CD4-positive, alpha-beta T cell treated with Interleukin-6 for 4 hours (primary cell): ENCODE data around the gene KCNMB4.
"Not testable (repeated sequence)": the region's sequence is repeated elsewhere in the genome, so short reads cannot be mapped to it uniquely, and the experiment has no call there.

ENCODE experiments used
- DNase-seq: peaks from one replicate; pipeline ENCODE4 v3.0.0-alpha.2; 2020; ENCODE audit warnings: mixed read lengths

KCNMB4 gene

GRCh38 chr12:70379846-70380245 is 13.8 kb downstream of the KCNMB4 start:
- DNase-seq, result no peak

GRCh38 chr12:70383484-70383883 is 17.4 kb downstream of the KCNMB4 start:
- DNase-seq, result no peak

GRCh38 chr12:70383886-70384285 is 17.8 kb downstream of the KCNMB4 start:
- DNase-seq, result no peak

- DNase-seq, result no peak
Observed at GRCh38 chr12:70386771-70387170, 20.7 kb downstream of the KCNMB4 start.

GRCh38 chr12:70389678-70390077 is 23.6 kb downstream of the KCNMB4 start:
- DNase-seq, result no peak

GRCh38 chr12:70392631-70393030 is 26.5 kb downstream of the KCNMB4 start:
- DNase-seq, result not testable (repeated sequence)

GRCh38 chr12:70393787-70394499 is 27.9 kb downstream of the KCNMB4 start:
- no peak for DNase-seq

GRCh38 chr12:70398002-70398401 is 31.9 kb downstream of the KCNMB4 start:
- no peak for DNase-seq

- DNase-seq, result no peak
Observed at GRCh38 chr12:70398862-70399261, 32.8 kb downstream of the KCNMB4 start.

- no peak for DNase-seq
Observed at GRCh38 chr12:70399311-70399710, 33.2 kb downstream of the KCNMB4 start.

- no peak for DNase-seq
Observed at GRCh38 chr12:70400124-70400523, 34.0 kb downstream of the KCNMB4 start.

GRCh38 chr12:70402597-70402996 is 36.5 kb downstream of the KCNMB4 start:
- no peak for DNase-seq

- no peak for DNase-seq
Observed at GRCh38 chr12:70403826-70404225, 37.7 kb downstream of the KCNMB4 start.

- DNase-seq, result no peak
Observed at GRCh38 chr12:70408004-70408790, 42.1 kb downstream of the KCNMB4 start.

GRCh38 chr12:70415987-70416386 is 49.9 kb downstream of the KCNMB4 start:
- no peak for DNase-seq

- DNase-seq, result no peak
Observed at GRCh38 chr12:70417121-70417520, 51.0 kb downstream of the KCNMB4 start.

GRCh38 chr12:70418101-70418500 is 52.0 kb downstream of the KCNMB4 start:
- DNase-seq, result no peak

GRCh38 chr12:70422631-70423030 is 56.5 kb downstream of the KCNMB4 start:
- no peak for DNase-seq

- no peak for DNase-seq
Observed at GRCh38 chr12:70426620-70427019, 60.5 kb downstream of the KCNMB4 start.

- DNase-seq, result no peak
Observed at GRCh38 chr12:70427611-70428010, 61.5 kb downstream of the KCNMB4 start.

- DNase-seq, result no peak
Observed at GRCh38 chr12:70430400-70430799, 64.3 kb downstream of the KCNMB4 start.

GRCh38 chr12:70436836-70437235 is 70.7 kb downstream of the KCNMB4 start:
- DNase-seq, result no peak

GRCh38 chr12:70443062-70443673 is 77.1 kb downstream of the KCNMB4 start:
- DNase-seq, result no peak

- DNase-seq, result no peak
Observed at GRCh38 chr12:70444903-70445302, 78.8 kb downstream of the KCNMB4 start.
